ENCODE measurements around the gene ABHD13. TPM values are rescaled to one million over a fixed set of nuclear protein-coding genes. Genes with fewer than 3 reads are reported as not detected.

Gene ABHD13
- total RNA-seq, 1 experiment from 2014 or later: 4.1 TPM

GRCh38 chr13:108278466-108278865, 60.3 kb downstream of the ABHD13 start:
- Histone ChIP-seq H3K4me1 (ENCODE audit: control insufficient read depth in 1 of 2, insufficient read depth in 2 of 2, low read length in 2 of 2) (no peaks in the 10 kb centered on the region), H4K20me1 (ENCODE audit: insufficient read depth) (no peaks in the 10 kb centered on the region), H3K4me2 (ENCODE audit: low read length) (no peak overlapping the region), H3K4me3 (replicated peaks in 1 of 2; ENCODE audit: low read depth in 1 of 2, low read length in 2 of 2) (no peak overlapping the region), H2AFZ (ENCODE audit: low read depth, low read length, poor library complexity, severe bottlenecking) (no peak overlapping the region), H3K9ac (ENCODE audit: low read length) (no peak overlapping the region), H3K9me2 (ENCODE audit: insufficient read depth) (no peaks in the 10 kb centered on the region), H3K79me2 (ENCODE audit: insufficient read depth, low read length) (no peaks in the 10 kb centered on the region), H3K27me3 (ENCODE audit: insufficient read depth, low read length) (no peaks in the 10 kb centered on the region; the same call in 1 of the 2 replicates), H3K9me3 (ENCODE audit: control insufficient read depth in 1 of 2, insufficient read depth in 1 of 2, low read depth in 1 of 2, low read length in 2 of 2) (no peaks in the 10 kb centered on the region), H3K27ac (ENCODE audit: low read depth, low read length) (no peak overlapping the region), H3K36me3 (ENCODE audit: control insufficient read depth in 1 of 2, insufficient read depth in 2 of 2, low read length in 2 of 2) (no peaks in the 10 kb centered on the region)
- TF ChIP-seq EZH2phosphoT487 (IDR thresholded peaks at IDR 0.05; ENCODE audit: borderline replicate concordance): no peak
- ChIA-PET RAD21 (ENCODE audit: low non-redundant PET in 1 of 2, low total read pairs in 2 of 2, uncharacterized antibody in 2 of 2, unreplicated experiment in 2 of 2) (no interaction called here), POLR2A (interaction anchor here (0.5 kb wide), 1 partner anchor 1230 kb away, joined by 3 read pairs; no protein-coding TSS in a partner anchor), CTCF (no interaction called here)
- ATAC-seq: no peak
- no peak for DNase-seq (ENCODE audit: low read depth, low spot score)
- no TSS peak for BruUV-seq (replicated peaks)
- intact Hi-C loops (cut with micrococcal nuclease): no loop called here

DNA sequence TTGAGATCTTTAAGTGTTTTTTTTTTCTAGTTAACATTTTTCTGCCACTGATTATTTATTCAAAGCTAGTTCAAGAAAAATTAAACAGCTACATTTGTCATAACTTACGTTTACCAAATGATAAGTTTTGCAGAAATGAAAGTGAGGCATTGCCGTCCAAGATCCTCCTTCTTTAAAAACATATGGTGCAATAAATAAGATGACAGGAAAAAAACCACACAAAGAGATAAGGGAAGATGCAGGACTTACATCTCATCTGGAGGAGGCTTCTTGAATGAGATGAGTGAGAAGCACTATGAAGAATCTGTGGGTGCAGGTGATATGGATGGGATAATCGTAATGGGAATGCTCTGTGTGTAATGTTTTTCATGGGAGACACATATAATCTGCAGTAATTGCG, 63.7 kb downstream of the ABHD13 start:
- no TSS peak for BruUV-seq (replicated peaks)
- H3K27me3 ChIP-seq (ENCODE audit: insufficient read depth, low read length): no peaks in the 10 kb centered on the region; the same call in 1 of the 2 replicates
- no peaks in the 10 kb centered on the region for H3K4me1 ChIP-seq (ENCODE audit: control insufficient read depth in 1 of 2, insufficient read depth in 2 of 2, low read length in 2 of 2)
- no peak overlapping the region for H3K4me3 ChIP-seq (replicated peaks in 1 of 2; ENCODE audit: low read depth in 1 of 2, low read length in 2 of 2)
- H3K9ac ChIP-seq (ENCODE audit: low read length): no peak overlapping the region
- no peak overlapping the region for H3K4me2 ChIP-seq (ENCODE audit: low read length)
- DNase-seq (ENCODE audit: low read depth, low spot score) (no peak), ATAC-seq (no peak)
- no peak overlapping the region for H2AFZ ChIP-seq (ENCODE audit: low read depth, low read length, poor library complexity, severe bottlenecking)
- H4K20me1 ChIP-seq (ENCODE audit: insufficient read depth): no peaks in the 10 kb centered on the region
- no peak overlapping the region for H3K27ac ChIP-seq (ENCODE audit: low read depth, low read length)
- intact Hi-C loops (cut with micrococcal nuclease): no loop called here
- ChIA-PET RAD21 (ENCODE audit: low non-redundant PET in 1 of 2, low total read pairs in 2 of 2, uncharacterized antibody in 2 of 2, unreplicated experiment in 2 of 2) (no interaction called here), POLR2A (no interaction called here), CTCF (no interaction called here)
- H3K9me3 ChIP-seq (ENCODE audit: control insufficient read depth in 1 of 2, insufficient read depth in 1 of 2, low read depth in 1 of 2, low read length in 2 of 2): no peaks in the 10 kb centered on the region
- H3K79me2 ChIP-seq (ENCODE audit: insufficient read depth, low read length): no peaks in the 10 kb centered on the region
- TF ChIP-seq ZNF274 (IDR thresholded peaks at IDR 0.05; ENCODE audit: low read depth, low read length): no peak
- TF ChIP-seq JUND (IDR thresholded peaks at IDR 0.05): no peak
- TF ChIP-seq, protein P1, sequence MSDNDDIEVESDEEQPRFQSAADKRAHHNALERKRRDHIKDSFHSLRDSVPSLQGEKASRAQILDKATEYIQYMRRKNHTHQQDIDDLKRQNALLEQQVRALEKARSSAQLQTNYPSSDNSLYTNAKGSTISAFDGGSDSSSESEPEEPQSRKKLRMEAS (IDR thresholded peaks at IDR 0.05): no peak
- TF ChIP-seq YY1 (IDR thresholded peaks at IDR 0.05; ENCODE audit: extremely low read depth, insufficient replicate concordance, low read depth, low read length): no peak
- TF ChIP-seq, protein P2, sequence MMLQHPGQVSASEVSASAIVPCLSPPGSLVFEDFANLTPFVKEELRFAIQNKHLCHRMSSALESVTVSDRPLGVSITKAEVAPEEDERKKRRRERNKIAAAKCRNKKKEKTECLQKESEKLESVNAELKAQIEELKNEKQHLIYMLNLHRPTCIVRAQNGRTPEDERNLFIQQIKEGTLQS (IDR thresholded peaks at IDR 0.05): no peak
- TF ChIP-seq, protein P3, sequence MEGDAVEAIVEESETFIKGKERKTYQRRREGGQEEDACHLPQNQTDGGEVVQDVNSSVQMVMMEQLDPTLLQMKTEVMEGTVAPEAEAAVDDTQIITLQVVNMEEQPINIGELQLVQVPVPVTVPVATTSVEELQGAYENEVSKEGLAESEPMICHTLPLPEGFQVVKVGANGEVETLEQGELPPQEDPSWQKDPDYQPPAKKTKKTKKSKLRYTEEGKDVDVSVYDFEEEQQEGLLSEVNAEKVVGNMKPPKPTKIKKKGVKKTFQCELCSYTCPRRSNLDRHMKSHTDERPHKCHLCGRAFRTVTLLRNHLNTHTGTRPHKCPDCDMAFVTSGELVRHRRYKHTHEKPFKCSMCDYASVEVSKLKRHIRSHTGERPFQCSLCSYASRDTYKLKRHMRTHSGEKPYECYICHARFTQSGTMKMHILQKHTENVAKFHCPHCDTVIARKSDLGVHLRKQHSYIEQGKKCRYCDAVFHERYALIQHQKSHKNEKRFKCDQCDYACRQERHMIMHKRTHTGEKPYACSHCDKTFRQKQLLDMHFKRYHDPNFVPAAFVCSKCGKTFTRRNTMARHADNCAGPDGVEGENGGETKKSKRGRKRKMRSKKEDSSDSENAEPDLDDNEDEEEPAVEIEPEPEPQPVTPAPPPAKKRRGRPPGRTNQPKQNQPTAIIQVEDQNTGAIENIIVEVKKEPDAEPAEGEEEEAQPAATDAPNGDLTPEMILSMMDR (IDR thresholded peaks at IDR 0.05 in 2 of 3, conservative IDR thresholded peaks at IDR 0.05 in 1 of 3; ENCODE audit: borderline replicate concordance in 1 of 3, insufficient read depth in 1 of 3, low read depth in 2 of 3, low read length in 2 of 3): no peak
- no peak for TF ChIP-seq ZBTB33 (IDR thresholded peaks at IDR 0.05; ENCODE audit: extremely low read depth, insufficient replicate concordance, low read length)
- no peak for TF ChIP-seq POLR2AphosphoS5 (IDR thresholded peaks at IDR 0.05; ENCODE audit: low read depth, low read length)
- no peak for TF ChIP-seq CBX3 (IDR thresholded peaks at IDR 0.05; ENCODE audit: low read depth)
- no peak for TF ChIP-seq SP1 (IDR thresholded peaks at IDR 0.05; ENCODE audit: low read depth)
- TF ChIP-seq RAD21 (IDR thresholded peaks at IDR 0.05; ENCODE audit: low read depth): no peak
- TF ChIP-seq POLR2A (IDR thresholded peaks at IDR 0.05; ENCODE audit: borderline replicate concordance, extremely low read depth, insufficient read depth, insufficient read length): no peak
- no peak for TF ChIP-seq SIN3A (IDR thresholded peaks at IDR 0.05; ENCODE audit: low read depth)
- TF ChIP-seq EZH2 (IDR thresholded peaks at IDR 0.05): no peak
- no peaks in the 10 kb centered on the region for H3K36me3 ChIP-seq (ENCODE audit: control insufficient read depth in 1 of 2, insufficient read depth in 2 of 2, low read length in 2 of 2)
- no peaks in the 10 kb centered on the region for H3K9me2 ChIP-seq (ENCODE audit: insufficient read depth)

Data from HCT116 (cell line).